K562 (cell line): ENCODE data around the gene ANKRD36B. TPM values are rescaled to one million over a fixed set of nuclear protein-coding genes. Genes with fewer than 3 reads are reported as not detected.
A peak's percentile ranks its signal among the peaks of the same experiment; 100 is the strongest.
"Not testable (repeated sequence)": the region's sequence is repeated elsewhere in the genome, so short reads cannot be mapped to it uniquely, and the experiment has no call there.

Experiments used
- ATF7 ChIP-seq: fragments of 450-650 bp; IDR thresholded peaks from 2 replicates; pipeline ENCODE4 v1.7.1; 2014; ENCODE audit warnings: mild to moderate bottlenecking, moderate library complexity
- FOXK2 ChIP-seq, 2 experiments: fragments of 450-650 bp; IDR thresholded peaks in 1 of 2; conservative IDR thresholded peaks in 1 of 2; 2 replicates each; pipeline ENCODE4 v1.6.1; 2016; ENCODE audit warnings: low read depth in 2 of 2, mild to moderate bottlenecking in 1 of 2
- MEIS2 ChIP-seq: fragments of 450-650 bp; IDR thresholded peaks from 2 replicates; pipeline ENCODE4 v1.6.1; 2014; ENCODE audit warnings: mild to moderate bottlenecking; ENCODE audit not compliant: partially characterized antibody
- MLLT1 ChIP-seq, 2 experiments: fragments of 450-650 bp; IDR thresholded peaks; 2 replicates each; pipeline ENCODE4 v1.6.1; 2016
- PBX2 ChIP-seq, 2 experiments: IDR thresholded peaks in 1 of 2; conservative IDR thresholded peaks in 1 of 2; 2 replicates each; pipeline ENCODE4 v1.6.1; 2016; ENCODE audit warnings: low read depth in 2 of 2, mild to moderate bottlenecking in 1 of 2, missing compliant biosample characterization in 1 of 2, missing genetic modification characterization in 1 of 2, moderate library complexity in 1 of 2
- POLR2A ChIP-seq: fragments of 450-650 bp; conservative IDR thresholded peaks from 2 replicates; pipeline ENCODE4 v1.6.1; 2016
- POLR2G ChIP-seq: fragments of 200-400 bp; formaldehyde crosslinking; IDR thresholded peaks from 2 replicates; pipeline ENCODE4 v1.6.1; 2017; ENCODE audit warnings: low read depth, mild to moderate bottlenecking, antibody characterized with exemption, low read length, moderate library complexity
- RREB1 ChIP-seq: fragments of 250-450 bp; sonication (Bioruptor Pico); IDR thresholded peaks from 2 replicates; pipeline ENCODE4 v1.4.0; 2020
- STAG1 ChIP-seq: sonication (generic); formaldehyde crosslinking; IDR thresholded peaks from 2 replicates; pipeline ENCODE4 v1.5.0; 2020; ENCODE audit warnings: missing genetic modification reagents, borderline replicate concordance
- VEZF1 ChIP-seq: fragments of 200-800 bp; sonication (Bioruptor generic); IDR thresholded peaks from 2 replicates; pipeline ENCODE4 v1.6.1; 2017; ENCODE audit warnings: missing genetic modification characterization, missing compliant biosample characterization
- ZNF316 ChIP-seq: fragments of 450-650 bp; IDR thresholded peaks from 2 replicates; pipeline ENCODE4 v1.6.1; 2016
- polyA plus RNA-seq, 8 experiments: library from polyadenylated mRNA; depleted of rRNA in 4 of 8; stranded (reverse) in 5 of 8; unstranded in 3 of 8; fragments of >200 nt; fragmentation: Nextera tagmentation in 2 of 8; fragmentation: Illumina TruSeq in 1 of 8; extraction: Ambion mirVana in 2 of 8; extraction: Trizol in 1 of 8; gene quantifications; 2 replicates each; pipeline versions ENCODE4 v1.2.1 to v1.2.3, GENCODE V29; 2011 to 2014; ENCODE audit warnings: inconsistent platforms in 1 of 8, missing spikeins in 1 of 8
- total RNA-seq, 7 experiments: library from RNA; depleted of rRNA in 6 of 7; stranded (reverse); fragments of >200 nt in 6 of 7; fragmentation: Illumina TruSeq in 2 of 7; extraction: Trizol in 2 of 7; gene quantifications; 2 replicates each; pipeline versions ENCODE4 v1.2.1 to v1.2.3, GENCODE V29; 2011 to 2021; ENCODE audit warnings: low replicate concordance in 1 of 7

The ANKRD36B gene
- total and polyA plus RNA-seq, 9 of the 15 experiments (the other 6 are each of a cell fraction or from before 2014, with no cell fraction given) = 7.6 to 40.9 (median 13.3) TPM

- TF ChIP-seq FOXK2 (conservative IDR thresholded peaks at IDR 0.05 in 1 of 2, IDR thresholded peaks at IDR 0.05 in 1 of 2; ENCODE audit: low read depth in 2 of 2) = peak; percentile 43 to 78; a peak in 3 of 4 replicates
- not testable (repeated sequence) for TF ChIP-seq PBX2 (CRISPR knock-in tag; IDR thresholded peaks at IDR 0.05; ENCODE audit: low read depth)
- TF ChIP-seq PBX2 (tag; conservative IDR thresholded peaks at IDR 0.05; ENCODE audit: low read depth) = peak; percentile 55; the same call in 1 of the 2 replicates
- TF ChIP-seq MLLT1 (IDR thresholded peaks at IDR 0.05) = peak in 1 of 2 experiments; percentile 81; a peak in 2 of 4 replicates
- TF ChIP-seq POLR2A = peak; percentile 14; the same call in 1 of the 2 replicates
- peak; percentile 66; the same call in 1 of the 2 replicates for TF ChIP-seq POLR2G
- TF ChIP-seq MEIS2 = peak; percentile 68
- 0 out of 2 replicates have a peak, but pooled peaks have one; percentile 14 for TF ChIP-seq RREB1
- TF ChIP-seq STAG1 = peak; percentile 80; the same call in 1 of the 2 replicates
- TF ChIP-seq VEZF1 (CRISPR knock-in tag) = 0 out of 2 replicates have a peak, but pooled peaks have one; percentile 13
- TF ChIP-seq ATF7 = peak; percentile 22; the same call in 1 of the 2 replicates
- TF ChIP-seq ZNF316 = peak; percentile 17; the same call in 1 of the 2 replicates
Measured at GRCh38 chr2:97590515-97591394, 1.1 kb upstream of the ANKRD36B start (continued).
